H9 (cell line): ENCODE results near the gene MRPS15. TPM values are rescaled to one million over a fixed set of nuclear protein-coding genes. Genes with fewer than 3 reads are reported as not detected.

Experiments
- DNase-seq: peaks from one replicate; pipeline ENCODE4 v3.0.0-alpha.2; 2017
- H2AFZ ChIP-seq: one replicate; pipeline ENCODE4 v1.6.1; 2013; ENCODE audit warnings: mild to moderate bottlenecking, low read length, control low read depth, moderate library complexity
- H2AK5ac ChIP-seq: 2 replicates; pipeline ENCODE4 v1.6.1; 2013; ENCODE audit warnings: low read length, control low read depth, mixed read lengths; ENCODE audit not compliant: insufficient read length
- H2BK120ac ChIP-seq: one replicate; pipeline ENCODE4 v1.6.1; 2013; ENCODE audit warnings: low read depth, mild to moderate bottlenecking, low read length, control low read depth, inconsistent platforms; ENCODE audit not compliant: poor library complexity, severe bottlenecking
- H2BK12ac ChIP-seq: 2 replicates; pipeline ENCODE4 v1.6.1; 2013; ENCODE audit warnings: low read length, control low read depth, mixed read lengths, low read depth; ENCODE audit not compliant: insufficient read length
- H2BK15ac ChIP-seq: 2 replicates; pipeline ENCODE4 v1.6.1; 2013; ENCODE audit warnings: low read depth, low read length, control low read depth
- H2BK20ac ChIP-seq: one replicate; pipeline ENCODE4 v1.6.1; 2013; ENCODE audit warnings: low read depth, mild to moderate bottlenecking, low read length, control low read depth, inconsistent platforms; ENCODE audit not compliant: poor library complexity, severe bottlenecking
- H2BK5ac ChIP-seq: 2 replicates; pipeline ENCODE4 v1.6.1; 2013; ENCODE audit warnings: low read length, control low read depth, mixed read lengths; ENCODE audit not compliant: insufficient read length
- H3K14ac ChIP-seq: 2 replicates; pipeline ENCODE4 v1.6.1; 2013; ENCODE audit warnings: low read length, control low read depth; ENCODE audit not compliant: insufficient read depth
- H3K18ac ChIP-seq: 2 replicates; pipeline ENCODE4 v1.6.1; 2013; ENCODE audit warnings: low read depth, mild to moderate bottlenecking, mixed read lengths, low read length, control low read depth; ENCODE audit not compliant: insufficient read length
- H3K23ac ChIP-seq: 2 replicates; pipeline ENCODE4 v1.6.1; 2013; ENCODE audit warnings: low read length, control low read depth, mixed read lengths, low read depth; ENCODE audit not compliant: insufficient read length
- H3K23me2 ChIP-seq: 2 replicates; pipeline ENCODE4 v1.6.1; 2013; ENCODE audit warnings: low read depth, mild to moderate bottlenecking, mixed read lengths, low read length, control low read depth; ENCODE audit not compliant: insufficient read length, poor library complexity, severe bottlenecking
- H3K27ac ChIP-seq: 2 replicates; pipeline ENCODE4 v1.5.1; 2013; ENCODE audit warnings: low read length, control low read depth, mixed read lengths, low read depth; ENCODE audit not compliant: insufficient read length
- H3K27me3 ChIP-seq: 2 replicates; pipeline ENCODE4 v1.6.1; 2013; ENCODE audit warnings: low read length, control low read depth, inconsistent platforms; ENCODE audit not compliant: insufficient read depth
- H3K4ac ChIP-seq: 2 replicates; pipeline ENCODE4 v1.6.1; 2013; ENCODE audit warnings: low read depth, mild to moderate bottlenecking, control low read depth, inconsistent platforms, low read length, moderate library complexity
- H3K4me1 ChIP-seq: 2 replicates; pipeline ENCODE4 v1.6.1; 2013; ENCODE audit warnings: low read length, control low read depth, inconsistent platforms; ENCODE audit not compliant: insufficient read depth
- H3K4me2 ChIP-seq: 2 replicates; pipeline ENCODE4 v1.6.1; 2013; ENCODE audit warnings: low read length, control low read depth, mixed read lengths; ENCODE audit not compliant: insufficient read length, insufficient read depth
- H3K56ac ChIP-seq: 2 replicates; pipeline ENCODE4 v1.6.1; 2013; ENCODE audit warnings: low read depth, mild to moderate bottlenecking, mixed read lengths, low read length, control low read depth; ENCODE audit not compliant: insufficient read length
- H3K79me1 ChIP-seq: 2 replicates; pipeline ENCODE4 v1.6.1; 2013; ENCODE audit warnings: low read depth, mild to moderate bottlenecking, moderate library complexity, low read length, control low read depth, inconsistent platforms; ENCODE audit not compliant: insufficient read depth, poor library complexity, severe bottlenecking
- H3K79me2 ChIP-seq: 2 replicates; pipeline ENCODE4 v1.6.1; 2013; ENCODE audit warnings: low read length, control low read depth, inconsistent platforms; ENCODE audit not compliant: insufficient read depth
- H3K9ac ChIP-seq: 2 replicates; pipeline ENCODE4 v1.6.1; 2013; ENCODE audit warnings: low read length, control low read depth, mixed read lengths; ENCODE audit not compliant: insufficient read length; ENCODE audit errors: extremely low read depth
- H3K9me3 ChIP-seq: one replicate; pipeline ENCODE4 v1.6.1; 2013; ENCODE audit warnings: low read depth, low read length, inconsistent platforms; ENCODE audit not compliant: control insufficient read depth
- H3T11ph ChIP-seq: one replicate; pipeline ENCODE4 v1.6.1; 2013; ENCODE audit warnings: mild to moderate bottlenecking, low read length, control low read depth, inconsistent platforms
- H4K20me1 ChIP-seq: one replicate; pipeline ENCODE4 v1.6.1; 2013; ENCODE audit not compliant: control insufficient read depth, insufficient read length, insufficient read depth
- H4K5ac ChIP-seq: 2 replicates; pipeline ENCODE4 v1.6.1; 2013; ENCODE audit warnings: low read depth, mild to moderate bottlenecking, mixed read lengths, low read length, control low read depth; ENCODE audit not compliant: insufficient read length
- H4K8ac ChIP-seq: replicated peaks from 2 replicates; pipeline ENCODE4 v1.6.1; 2013; ENCODE audit warnings: low read length, control low read depth, mixed read lengths, low read depth; ENCODE audit not compliant: insufficient read length
- H4K91ac ChIP-seq: 2 replicates; pipeline ENCODE4 v1.6.1; 2013; ENCODE audit warnings: low read depth, mild to moderate bottlenecking, moderate library complexity, mixed read lengths, low read length, control low read depth; ENCODE audit not compliant: insufficient read length
- H3K27ac Mint-ChIP-seq, 3 experiments: 2 replicates in 2 of 3; 3 replicates in 1 of 3; pipeline ENCODE4 v1.8.0; 2020 to 2021; ENCODE audit warnings: mixed read lengths in 3 of 3, mild to moderate bottlenecking in 1 of 3, moderate library complexity in 1 of 3
- H3K27me3 Mint-ChIP-seq: 2 replicates; pipeline ENCODE4 v1.8.0; 2021; ENCODE audit warnings: low read depth, mild to moderate bottlenecking, moderate library complexity, mixed read lengths
- H3K36me3 Mint-ChIP-seq, 3 experiments: 2 replicates in 2 of 3; 3 replicates in 1 of 3; pipeline ENCODE4 v1.8.0; 2020 to 2021; ENCODE audit warnings: low read depth in 3 of 3, mixed read lengths in 3 of 3; ENCODE audit not compliant: insufficient read depth in 1 of 3
- H3K4me1 Mint-ChIP-seq, 2 experiments: 2 replicates each; pipeline ENCODE4 v1.8.0; 2020; ENCODE audit warnings: mixed read lengths in 2 of 2
- H3K4me3 Mint-ChIP-seq, 2 experiments: 2 replicates in 1 of 2; 3 replicates in 1 of 2; pipeline ENCODE4 v1.8.0; 2020 to 2021; ENCODE audit warnings: mild to moderate bottlenecking in 2 of 2, mixed read lengths in 2 of 2, moderate library complexity in 1 of 2
- H3K9me3 Mint-ChIP-seq, 2 experiments: 2 replicates in 1 of 2; 3 replicates in 1 of 2; pipeline ENCODE4 v1.8.0; 2020; ENCODE audit warnings: mild to moderate bottlenecking in 2 of 2, mixed read lengths in 2 of 2, moderate library complexity in 1 of 2
- CTCF ChIP-seq: fragments of 200-600 bp; sonication (generic); conservative IDR thresholded peaks from 3 replicates; pipeline ENCODE4 v1.8.0; 2021; ENCODE audit warnings: antibody characterized with exemption, mild to moderate bottlenecking
- WGBS: extraction: QIAGEN DNeasy Blood & Tissue Kit; methylation state at CpG from one replicate; pipeline ENCODE4 v1.1.7; 2013; ENCODE audit warnings: missing lambda C conversion rate, low lambda C conversion rate, mixed read lengths; ENCODE audit not compliant: insufficient read length; ENCODE audit errors: extremely low coverage; 5-methylcytosine and 5-hydroxymethylcytosine counted together
- total RNA-seq: library from RNA; stranded (reverse); gene quantifications from 2 replicates; pipeline ENCODE4 v1.2.1, GENCODE V29; 2021

The MRPS15 gene
- total RNA-seq, 1 experiment from 2014 or later = 111 TPM

GRCh38 chr1:36480161-36480560, 16.0 kb upstream of the MRPS15 start:
- no peak overlapping the region for H2AK5ac ChIP-seq
- H3K4me1 ChIP-seq = no peaks in the 10 kb centered on the region
- no peaks in the 10 kb centered on the region for H3K9me3 Mint-ChIP-seq

More at GRCh38 chr1:36480161-36480560, 16.0 kb upstream of the MRPS15 start:
- Histone ChIP-seq H3K79me2 (no peaks in the 10 kb centered on the region), H3K23me2 (no peaks in the 10 kb centered on the region), H3K23ac (no peak overlapping the region), H2BK12ac (no peak overlapping the region), H3K27ac (no peak overlapping the region), H2BK20ac (no peak overlapping the region), H2BK120ac (no peak overlapping the region), H3K4ac (no peak overlapping the region), H3K4me2 (no peak overlapping the region), H4K20me1 (no peaks in the 10 kb centered on the region), H2AFZ (no peak overlapping the region), H3K9me3 (no peaks in the 10 kb centered on the region), H3K14ac (no peak overlapping the region), H3T11ph (no peak overlapping the region), H4K8ac (no peak overlapping the region), H2BK5ac (no peak overlapping the region), H3K18ac (no peak overlapping the region), H2BK15ac (no peak overlapping the region), H4K91ac (no peak overlapping the region), H3K79me1 (no peaks in the 10 kb centered on the region), H3K56ac (no peak overlapping the region), H4K5ac (no peak overlapping the region), H3K27me3 (no peaks in the 10 kb centered on the region; the same call in 1 of the 2 replicates), H3K9ac (no peak overlapping the region)
- no peak for TF ChIP-seq CTCF
- no CpG with 5 or more reads among the region's 2 CpGs for WGBS
- Mint-ChIP-seq H3K36me3 (no peaks in the 10 kb centered on the region), H3K27ac (no peak overlapping the region), H3K4me3 (no peak overlapping the region), H3K4me1 (peaks cover 10% of the 10 kb centered on the region in 2 experiments), H3K27me3 (peaks cover 44% of the 10 kb centered on the region)
- DNase-seq = no peak
